Activated CD4-positive, alpha-beta T cell treated with anti-CD3 and anti-CD28 coated beads, Interleukin-2, amount 50 U/mL, for 4 hours (primary cell): ENCODE data around the gene FABP1.

Experiments used
- DNase-seq, 2 experiments: peaks; one replicate each; pipeline ENCODE4 v3.0.0-alpha.2; 2020

The FABP1 gene

GRCh38 chr2:88127888-88128653 lies at the start of gene FABP1:
FABP1 (minus strand) TSS chr2:88128062; CDS start chr2:88128017, 45 bp downstream.
- DNase-seq: no peak

DNA sequence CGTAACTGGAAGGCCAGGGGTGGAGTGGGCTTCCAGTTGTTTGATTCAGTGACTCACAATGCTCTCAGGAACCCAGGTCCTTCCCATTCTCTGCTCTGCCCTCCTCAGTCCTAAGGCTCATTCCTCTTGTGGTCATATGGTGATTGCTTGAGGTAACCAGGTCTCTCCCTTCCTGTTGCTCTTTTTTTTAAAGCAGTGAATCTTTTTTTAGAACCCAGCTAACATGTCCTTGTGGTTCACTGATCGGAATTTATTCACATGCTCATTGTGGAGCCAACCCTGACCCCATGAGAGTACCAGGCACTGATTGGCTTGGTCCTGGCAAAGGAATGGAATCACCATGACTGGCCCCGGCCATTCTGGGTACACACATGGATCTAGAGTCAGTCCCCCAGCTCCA lies 49.7 kb upstream of the FABP1 start:
- no peak for DNase-seq

DNA sequence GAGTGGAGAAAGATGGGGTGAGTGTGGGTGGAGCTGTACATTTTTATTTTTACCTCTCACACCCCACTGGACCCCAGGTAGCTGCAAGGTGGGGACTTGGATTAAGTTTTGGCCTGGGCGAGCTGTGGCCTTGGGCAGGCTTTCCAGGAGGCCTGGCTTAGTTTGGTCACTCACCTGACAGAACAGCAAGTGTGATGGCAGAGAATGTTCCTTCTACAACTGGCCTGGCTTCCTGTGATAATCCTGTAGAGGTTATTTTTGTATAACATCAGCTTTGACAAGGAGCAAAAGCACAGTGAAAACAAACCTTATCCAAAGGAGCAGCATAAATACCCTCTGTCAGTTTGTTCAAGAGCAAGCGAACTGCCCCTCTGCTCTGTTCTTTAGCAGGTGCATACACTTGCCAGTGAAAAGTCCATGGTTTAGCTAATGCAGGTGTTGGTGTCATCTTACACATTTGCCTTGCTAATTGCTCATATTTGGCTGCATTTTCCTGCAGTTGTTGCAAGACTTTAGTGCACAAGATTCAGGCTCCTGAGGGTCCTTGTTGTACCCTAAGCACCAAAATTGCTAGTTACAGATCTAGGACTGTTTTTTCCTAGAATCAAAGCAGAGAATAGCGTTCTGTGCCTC lies 48.6 kb upstream of the FABP1 start:
- DNase-seq: no peak

- DNase-seq: no peak
Measured at GRCh38 chr2:88172882-88173281, 45.0 kb upstream of the FABP1 start.

DNA sequence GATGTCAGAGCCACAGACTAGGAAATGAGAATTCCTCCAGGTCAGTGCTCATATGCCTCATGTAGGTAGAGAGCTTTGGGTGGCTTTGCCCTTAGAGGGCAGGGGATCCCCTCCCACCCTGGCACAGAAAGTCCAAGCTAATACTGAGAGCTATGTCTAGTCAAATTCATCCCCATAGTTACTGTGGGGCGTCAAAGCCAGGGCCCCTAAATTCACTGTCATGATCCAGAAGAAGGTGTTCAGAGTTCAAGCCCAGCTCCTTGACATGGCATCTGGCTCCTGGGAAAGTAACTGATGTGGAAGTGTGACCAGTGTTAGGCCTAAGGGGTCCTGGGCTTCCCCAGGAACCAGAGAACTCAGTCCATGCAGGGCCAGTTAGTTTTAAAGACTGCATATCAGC lies 44.1 kb upstream of the FABP1 start:
- no peak for DNase-seq

DNA sequence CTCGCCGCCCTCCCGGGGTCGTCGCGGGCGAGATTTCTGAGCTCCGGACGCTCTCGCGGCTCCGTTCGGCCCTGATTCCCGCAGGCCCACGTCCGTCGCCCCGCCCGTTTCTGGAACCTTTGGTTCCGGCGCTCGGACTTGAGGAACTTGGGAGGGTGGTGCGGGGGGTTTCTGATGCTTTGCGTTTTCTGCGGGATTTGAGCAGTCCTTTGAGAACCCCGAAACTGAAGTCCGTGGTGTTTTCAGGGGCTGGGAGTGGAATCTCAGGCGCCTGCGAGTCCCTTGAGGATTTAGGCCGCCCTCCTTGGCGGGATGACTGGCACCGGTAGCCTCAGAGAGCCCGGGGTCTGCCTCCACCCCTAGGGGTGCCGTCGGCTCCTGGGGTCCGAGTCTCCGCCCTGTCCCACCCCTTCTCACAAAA lies 42.6 kb upstream of the FABP1 start:
- DNase-seq: no peak

GRCh38 chr2:88168386-88168785 lies 40.5 kb upstream of the FABP1 start:
- DNase-seq: no peak

GRCh38 chr2:88167740-88168139 lies 39.9 kb upstream of the FABP1 start:
- DNase-seq: no peak

DNA sequence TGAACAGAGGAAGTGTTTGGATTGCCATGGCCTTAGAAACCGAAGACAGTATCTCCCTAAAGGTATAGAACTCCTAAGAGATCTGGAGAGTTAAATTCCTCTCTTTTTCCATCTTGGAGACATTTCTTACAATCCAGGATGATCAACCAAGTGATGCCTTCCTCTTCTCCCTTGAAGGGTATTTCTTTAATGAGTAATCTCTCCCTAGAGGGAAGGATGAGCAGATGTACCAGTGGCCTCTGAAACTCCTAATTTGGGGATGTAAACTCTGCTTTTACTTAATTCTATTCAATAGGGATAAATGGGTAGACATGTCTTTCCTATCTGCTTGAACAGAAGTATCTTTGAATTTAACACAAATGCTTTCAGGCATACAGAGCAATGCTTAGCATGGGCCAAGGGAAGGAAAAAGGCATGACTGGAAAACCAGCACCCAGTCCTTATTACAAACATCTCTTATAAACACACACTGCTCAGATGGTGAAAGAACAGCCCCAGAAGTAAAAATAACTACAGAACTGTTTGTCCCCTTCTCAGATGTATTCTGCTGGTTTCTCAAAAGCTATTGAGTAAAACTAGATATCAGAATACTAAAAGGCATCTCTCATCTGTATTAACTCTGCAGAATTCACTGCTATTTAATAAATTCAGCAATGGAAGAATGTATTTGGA lies 37.6 kb upstream of the FABP1 start:
- DNase-seq: no peak

- DNase-seq: no peak
Measured at GRCh38 chr2:88161446-88162244, 33.8 kb upstream of the FABP1 start.

DNA sequence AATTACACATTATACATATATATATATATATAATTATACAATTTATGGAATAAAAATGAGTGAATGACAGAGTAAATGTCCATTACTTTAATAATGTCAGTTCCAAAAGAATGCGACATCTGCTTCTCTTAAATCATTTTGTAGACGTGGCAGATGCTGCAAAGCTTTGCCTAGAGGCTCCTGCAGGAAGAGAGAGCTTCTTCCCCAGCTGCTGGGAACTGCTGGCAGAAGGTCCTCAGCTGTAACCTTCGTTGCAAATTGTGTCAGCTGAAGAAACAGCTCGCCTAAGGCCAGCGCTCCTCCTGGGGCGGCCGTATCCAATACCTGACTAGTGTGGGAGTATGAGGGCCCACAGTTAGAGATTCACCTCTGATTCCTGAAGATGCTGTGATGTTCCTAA lies 32.7 kb upstream of the FABP1 start:
- DNase-seq: no peak

DNA sequence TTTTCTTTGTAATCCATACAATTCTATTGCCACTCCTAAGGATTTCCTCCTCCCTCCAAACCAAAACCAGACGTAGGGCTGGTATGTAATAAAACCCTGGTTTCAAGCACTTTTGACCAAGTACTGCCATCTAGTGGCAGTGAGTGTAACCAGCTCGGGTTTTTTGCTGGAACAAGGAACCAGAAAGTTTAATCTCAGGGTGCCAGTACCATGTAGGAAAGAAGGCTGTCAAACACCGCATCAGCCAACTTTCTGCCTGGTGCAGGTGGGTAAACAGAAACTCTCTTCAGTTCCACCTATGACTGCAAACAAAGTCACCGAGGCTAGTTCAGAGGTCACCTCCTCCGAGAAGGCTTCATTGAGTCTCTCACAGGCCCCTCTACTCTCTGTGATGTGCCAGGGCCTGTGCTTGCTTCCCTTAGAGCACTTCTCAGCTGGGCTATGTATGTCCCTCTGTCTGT lies 32.1 kb upstream of the FABP1 start:
- DNase-seq: peak; percentile 52

DNA sequence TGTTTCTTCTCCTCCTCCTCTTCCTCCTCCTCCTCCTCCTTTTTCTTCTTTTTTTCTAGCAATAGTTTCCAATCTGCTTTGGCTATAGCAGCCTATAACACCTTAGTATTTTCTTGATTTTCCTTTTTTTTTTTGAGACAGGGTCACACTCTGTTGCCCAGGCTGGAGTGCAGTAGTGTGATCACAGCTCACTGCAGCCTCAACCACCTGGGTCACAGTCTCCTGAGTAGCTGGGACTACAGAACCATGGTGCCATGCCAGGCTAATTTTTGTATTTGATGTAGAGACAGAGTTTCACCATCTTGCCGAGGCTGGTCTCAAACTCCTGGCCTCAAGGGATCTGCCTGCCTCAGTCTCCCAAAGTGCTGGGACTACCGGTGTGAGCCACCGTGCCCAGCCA lies 31.6 kb upstream of the FABP1 start:
- DNase-seq: no peak

GRCh38 chr2:88148929-88149438 lies 21.1 kb upstream of the FABP1 start:
- no peak for DNase-seq

- no peak for DNase-seq
Measured at GRCh38 chr2:88147145-88147544, 19.3 kb upstream of the FABP1 start.

- DNase-seq: no peak
Measured at GRCh38 chr2:88146590-88146989, 18.7 kb upstream of the FABP1 start.

GRCh38 chr2:88144914-88145497 lies 17.1 kb upstream of the FABP1 start:
- DNase-seq: no peak

GRCh38 chr2:88144271-88144670 lies 16.4 kb upstream of the FABP1 start:
- no peak for DNase-seq

DNA sequence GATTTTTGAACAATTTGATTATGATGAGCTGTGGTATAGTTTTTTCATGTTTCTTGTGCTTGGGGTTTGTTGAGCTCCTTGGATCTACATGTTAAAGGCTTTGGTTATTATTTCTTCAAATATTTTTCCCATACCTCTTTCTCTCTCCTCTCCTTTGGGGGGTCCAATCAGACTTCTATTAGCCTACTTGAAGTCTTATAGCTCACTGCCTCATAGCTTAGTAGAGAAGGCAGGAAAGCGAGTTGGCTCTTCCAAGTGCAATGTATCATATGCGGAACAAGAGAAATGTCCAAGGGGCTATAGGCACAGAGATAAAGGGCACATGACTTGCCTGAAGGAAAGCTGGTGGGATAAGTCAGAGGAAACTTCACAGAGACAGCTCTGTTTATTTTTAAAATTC lies 14.1 kb upstream of the FABP1 start:
- no peak for DNase-seq

DNA sequence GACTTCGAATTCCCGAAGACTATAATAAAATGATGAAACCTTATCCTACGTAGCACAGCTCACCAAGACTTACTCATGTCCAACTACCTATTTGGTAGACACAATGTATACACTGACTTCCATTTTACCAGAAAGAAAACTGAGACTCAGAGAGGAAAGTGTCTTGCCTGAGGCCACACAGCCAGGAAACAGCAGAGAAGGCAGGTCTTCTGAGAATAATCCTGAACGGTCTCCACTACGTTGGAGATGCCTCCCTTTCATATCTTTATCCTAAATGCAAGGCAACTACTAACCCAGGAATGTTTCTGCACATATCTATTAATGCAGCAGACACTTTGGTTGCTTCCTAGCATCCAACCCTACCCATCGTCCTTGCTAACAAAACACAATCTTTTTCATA lies 11.9 kb upstream of the FABP1 start:
- DNase-seq: no peak

GRCh38 chr2:88139203-88139702 lies 11.4 kb upstream of the FABP1 start:
- DNase-seq: no peak

- DNase-seq: no peak
Measured at GRCh38 chr2:88137833-88138232, 10.0 kb upstream of the FABP1 start.
